ENCODE results near the gene EPHA7. TPM values are rescaled to one million over a fixed set of nuclear protein-coding genes. Genes with fewer than 3 reads are reported as not detected.

EPHA7 gene
- total RNA-seq, 1 experiment from 2014 or later: not detected

DNA sequence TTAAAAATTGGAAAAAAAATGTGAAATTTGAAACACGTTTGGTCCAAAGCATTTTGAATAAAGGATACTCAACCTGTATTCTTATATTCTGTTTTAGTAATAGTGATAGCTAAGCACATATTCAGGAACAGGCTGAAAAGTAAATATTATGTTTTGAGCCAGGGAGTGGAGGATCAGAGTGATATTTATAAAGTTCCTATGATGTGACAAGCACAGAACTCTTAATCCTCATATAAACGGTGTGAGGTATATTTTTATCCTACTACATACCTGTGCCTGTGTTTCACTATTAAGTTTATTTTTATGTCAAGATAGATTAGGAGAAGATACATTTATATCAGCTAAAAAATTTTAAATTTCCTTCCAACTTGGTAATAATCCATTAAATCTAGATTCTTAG lies 225.5 kb downstream of the EPHA7 start (continued):
- TF ChIP-seq CEBPB (IDR thresholded peaks at IDR 0.05; ENCODE audit: low read depth): no peak
